Lower leg skin (tissue), 3 donors: ENCODE measurements around the gene MCM10.

Source experiments
- CTCF ChIP-seq, 3 donors: fragments of 450-650 bp; IDR thresholded peaks; one replicate each; pipeline ENCODE4 v1.5.1; 2016; ENCODE audit warnings: antibody characterized with exemption in 3 of 3, mild to moderate bottlenecking in 3 of 3, moderate library complexity in 2 of 3
- POLR2A ChIP-seq, 2 donors: fragments of 450-650 bp; IDR thresholded peaks; one replicate each; pipeline ENCODE4 v1.6.1; 2016 to 2017; ENCODE audit warnings: antibody characterized with exemption in 2 of 2, mild to moderate bottlenecking in 1 of 2, moderate library complexity in 1 of 2

DNA sequence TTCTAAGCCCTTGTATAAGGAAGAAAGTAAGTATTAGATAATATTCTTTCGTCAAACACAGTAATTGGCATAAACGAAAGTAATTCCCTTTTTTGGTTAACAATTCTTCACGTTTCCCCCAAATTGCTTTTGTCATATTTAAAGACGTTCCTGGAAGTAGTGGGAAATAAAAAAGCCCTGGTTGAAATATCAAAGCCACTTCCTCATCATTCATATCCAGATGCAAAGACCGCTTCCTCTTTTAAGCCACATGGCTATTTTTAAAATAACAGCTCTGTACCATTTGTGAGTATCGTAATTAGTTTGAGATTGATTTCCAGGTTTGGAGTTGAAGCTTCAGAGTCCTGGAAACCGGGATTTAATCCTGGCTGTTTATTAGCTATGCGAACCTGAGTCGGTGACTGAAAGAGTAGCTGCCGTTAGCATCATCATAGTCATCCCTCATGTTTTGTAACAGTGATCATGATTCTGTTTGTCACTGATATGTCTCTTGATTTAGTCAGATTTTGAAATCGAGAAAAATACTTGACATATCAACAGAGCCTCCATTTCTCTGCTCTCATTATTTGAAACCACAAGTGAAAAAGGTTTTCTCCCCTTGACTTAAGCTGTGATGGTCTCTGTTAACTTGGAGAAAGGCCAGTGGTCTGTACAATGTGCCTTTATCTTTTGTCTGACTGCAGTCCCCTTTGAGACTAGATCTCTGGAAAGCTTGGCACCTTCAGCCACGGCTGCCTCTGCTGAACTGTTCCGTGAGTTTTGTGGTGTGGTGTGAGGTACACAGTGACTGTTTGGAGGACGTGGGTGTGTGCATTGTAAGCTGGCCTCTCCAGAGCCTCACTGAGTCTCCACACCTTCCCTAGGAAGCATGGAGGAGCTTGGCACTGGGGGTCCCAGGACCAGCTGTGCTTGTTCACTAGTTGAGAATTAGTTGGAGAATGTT, 43.2 kb upstream of the MCM10 start:
- no peak for TF ChIP-seq POLR2A (IDR thresholded peaks at IDR 0.05)
- no peak for TF ChIP-seq CTCF (IDR thresholded peaks at IDR 0.05)
